ENCODE results near the gene CA10. TPM values are rescaled to one million over a fixed set of nuclear protein-coding genes. Genes with fewer than 3 reads are reported as not detected.

CA10 gene
- total and polyA plus RNA-seq, 4 donors = not detected

DNA sequence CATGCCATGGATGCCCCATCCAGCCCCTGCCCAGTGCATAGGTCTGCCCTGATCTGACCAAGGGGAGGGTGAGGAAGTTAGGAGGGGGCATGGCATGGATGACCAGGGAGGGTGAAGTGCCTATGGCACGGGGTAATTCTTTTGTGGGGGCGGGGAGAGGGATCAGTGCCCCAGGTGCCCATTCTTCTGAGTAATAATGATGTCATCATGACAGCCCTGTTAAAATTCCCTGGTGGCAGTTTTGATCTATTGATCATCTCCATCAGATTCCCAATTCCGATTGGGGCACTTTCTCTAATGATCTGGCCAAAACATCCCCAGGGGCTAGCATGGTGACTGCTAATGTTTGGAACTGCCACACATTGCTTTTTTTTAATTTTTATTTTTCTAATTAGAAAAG is 506.0 kb downstream of the CA10 start:
- ATAC-seq (ENCODE audit: low FRiP score) = no peak
- Histone ChIP-seq H3K4me3 (ENCODE audit: low read length in 2 of 2) (no peak overlapping the region), H3K4me1 (ENCODE audit: control insufficient read depth in 1 of 2, insufficient read depth in 2 of 2, low read length in 2 of 2) (no peaks in the 10 kb centered on the region), H3K36me3 (ENCODE audit: control insufficient read depth in 1 of 2, insufficient read depth in 2 of 2, low read length in 1 of 2) (no peaks in the 10 kb centered on the region), H3K27ac (ENCODE audit: low read depth in 1 of 2, low read length in 2 of 2) (no peak overlapping the region), H3K27me3 (ENCODE audit: control insufficient read depth in 1 of 2, insufficient read depth in 2 of 2, low read length in 1 of 2) (no peaks in the 10 kb centered on the region), H3K9me3 (ENCODE audit: control insufficient read depth, low read length) (no peaks in the 10 kb centered on the region)
- 86 to 88% methylated on average over 3 of the region's 3 CpGs for WGBS, 2 donors
- intact Hi-C loops (cut with DNase I) = no loop called here
- DNase-seq = no peak

DNA sequence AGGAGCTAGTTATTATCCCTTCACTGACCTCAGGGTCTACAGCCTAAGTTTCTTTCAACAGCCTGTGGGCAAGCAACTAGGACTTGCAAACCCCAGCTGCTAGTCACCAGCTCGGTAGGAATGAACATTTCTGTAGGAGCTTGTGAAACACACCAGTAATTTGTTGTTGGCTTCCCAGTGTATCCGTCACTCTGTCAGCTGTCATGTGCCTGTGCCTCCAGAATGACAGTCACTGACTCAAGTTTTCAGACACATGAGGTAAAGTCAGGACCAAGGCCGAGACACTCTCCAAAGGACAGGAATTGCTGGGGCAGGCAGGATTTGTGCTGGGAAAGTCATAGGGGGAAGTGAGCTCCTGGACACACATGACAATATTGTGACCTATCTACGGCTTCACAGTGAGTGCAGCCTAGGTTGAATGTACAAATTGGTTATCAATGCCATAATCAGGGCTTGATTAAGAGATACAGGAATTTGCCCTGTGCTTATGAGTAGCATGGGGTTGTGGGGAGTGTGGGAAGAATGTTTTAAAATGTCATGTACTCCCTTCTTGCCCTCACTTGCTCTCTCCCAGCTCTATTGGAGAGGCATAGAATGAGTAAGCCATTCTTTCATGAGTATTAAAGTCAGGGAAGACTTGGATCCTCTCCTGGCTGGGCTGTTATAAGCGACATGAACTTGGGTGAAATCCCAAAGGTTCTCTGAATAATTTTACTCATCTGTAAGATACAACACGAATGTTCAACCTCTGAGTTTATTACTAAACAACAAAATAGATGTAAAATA is 506.8 kb downstream of the CA10 start:
- WGBS, 2 donors = 70 to 73% methylated on average over 6 of the region's 6 CpGs
- intact Hi-C loops (cut with DNase I) = no loop called here
- no peak overlapping the region for H3K27ac ChIP-seq (ENCODE audit: low read depth in 1 of 2, low read length in 2 of 2)

DNA sequence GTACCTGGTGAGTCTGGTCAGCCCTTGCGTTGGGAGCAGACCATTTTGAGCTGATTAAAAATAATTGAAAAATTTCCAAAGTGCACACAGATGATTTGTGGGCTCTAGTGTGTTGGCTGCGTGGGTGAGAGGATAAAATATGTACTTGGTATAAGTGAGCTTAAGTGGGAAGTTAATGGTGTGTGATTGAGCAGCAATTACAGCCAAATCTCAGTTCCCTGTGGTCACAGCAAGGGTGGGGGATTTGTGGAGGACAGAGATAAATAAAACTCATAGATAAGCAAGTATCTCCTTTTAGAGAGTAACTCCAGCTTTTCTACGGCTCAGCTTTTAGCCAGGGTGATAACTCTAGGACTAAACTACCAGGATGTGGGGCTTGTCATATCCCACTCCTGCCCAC is 507.7 kb downstream of the CA10 start:
- H3K27ac ChIP-seq (ENCODE audit: low read depth in 1 of 2, low read length in 2 of 2) = no peak overlapping the region
- no peaks in the 10 kb centered on the region for H3K4me1 ChIP-seq (ENCODE audit: control insufficient read depth in 1 of 2, insufficient read depth in 2 of 2, low read length in 2 of 2)
- no peaks in the 10 kb centered on the region for H3K27me3 ChIP-seq (ENCODE audit: control insufficient read depth in 1 of 2, insufficient read depth in 2 of 2, low read length in 1 of 2)
- H3K36me3 ChIP-seq (ENCODE audit: control insufficient read depth in 1 of 2, insufficient read depth in 2 of 2, low read length in 1 of 2) = no peaks in the 10 kb centered on the region
- 13 to 30% methylated on average over 3 of the region's 3 CpGs for WGBS, 2 donors
- ATAC-seq (ENCODE audit: low FRiP score) (no peak), DNase-seq (no peak)
- H3K4me3 ChIP-seq (ENCODE audit: low read length in 2 of 2) = no peak overlapping the region
- intact Hi-C loops (cut with DNase I) = no loop called here
- no peaks in the 10 kb centered on the region for H3K9me3 ChIP-seq (ENCODE audit: control insufficient read depth, low read length)

More for the DNA sequence above, 506.8 kb downstream of the CA10 start:
- H3K9me3 ChIP-seq (ENCODE audit: control insufficient read depth, low read length) = no peaks in the 10 kb centered on the region
- no peaks in the 10 kb centered on the region for H3K36me3 ChIP-seq (ENCODE audit: control insufficient read depth in 1 of 2, insufficient read depth in 2 of 2, low read length in 1 of 2)
- no peak overlapping the region for H3K4me3 ChIP-seq (ENCODE audit: low read length in 2 of 2)
- no peaks in the 10 kb centered on the region for H3K27me3 ChIP-seq (ENCODE audit: control insufficient read depth in 1 of 2, insufficient read depth in 2 of 2, low read length in 1 of 2)
- H3K4me1 ChIP-seq (ENCODE audit: control insufficient read depth in 1 of 2, insufficient read depth in 2 of 2, low read length in 2 of 2) = no peaks in the 10 kb centered on the region
- ATAC-seq (ENCODE audit: low FRiP score) (no peak), DNase-seq (no peak)

DNA sequence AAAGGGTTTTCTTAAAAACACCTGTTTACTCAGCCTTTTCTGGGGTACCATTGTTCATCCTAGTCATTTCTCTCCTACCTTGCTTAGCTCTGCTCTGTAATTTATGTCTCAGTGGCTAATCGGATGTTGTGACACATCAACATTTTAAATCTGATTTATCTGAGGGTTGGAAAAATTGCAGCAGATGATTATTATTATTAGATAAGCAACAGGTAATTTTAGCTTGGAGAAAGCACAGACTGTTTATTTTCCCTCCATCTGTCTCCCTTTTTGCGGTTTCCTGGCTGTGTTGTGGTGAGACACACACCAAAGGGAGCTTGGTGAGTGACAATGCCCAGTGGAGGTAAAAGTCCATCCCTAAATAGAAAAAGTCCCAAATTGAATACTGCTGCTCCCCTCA is 508.3 kb downstream of the CA10 start:
- Histone ChIP-seq H3K36me3 (ENCODE audit: control insufficient read depth in 1 of 2, insufficient read depth in 2 of 2, low read length in 1 of 2) (no peaks in the 10 kb centered on the region), H3K4me3 (ENCODE audit: low read length in 2 of 2) (no peak overlapping the region), H3K4me1 (ENCODE audit: control insufficient read depth in 1 of 2, insufficient read depth in 2 of 2, low read length in 2 of 2) (no peaks in the 10 kb centered on the region), H3K9me3 (ENCODE audit: control insufficient read depth, low read length) (no peaks in the 10 kb centered on the region), H3K27me3 (ENCODE audit: control insufficient read depth in 1 of 2, insufficient read depth in 2 of 2, low read length in 1 of 2) (no peaks in the 10 kb centered on the region), H3K27ac (ENCODE audit: low read depth in 1 of 2, low read length in 2 of 2) (no peak overlapping the region)
- intact Hi-C loops (cut with DNase I) = no loop called here
- 17 to 24% methylated on average over 2 of the region's 2 CpGs for WGBS, 2 donors
- DNase-seq (no peak), ATAC-seq (ENCODE audit: low FRiP score) (no peak)

DNA sequence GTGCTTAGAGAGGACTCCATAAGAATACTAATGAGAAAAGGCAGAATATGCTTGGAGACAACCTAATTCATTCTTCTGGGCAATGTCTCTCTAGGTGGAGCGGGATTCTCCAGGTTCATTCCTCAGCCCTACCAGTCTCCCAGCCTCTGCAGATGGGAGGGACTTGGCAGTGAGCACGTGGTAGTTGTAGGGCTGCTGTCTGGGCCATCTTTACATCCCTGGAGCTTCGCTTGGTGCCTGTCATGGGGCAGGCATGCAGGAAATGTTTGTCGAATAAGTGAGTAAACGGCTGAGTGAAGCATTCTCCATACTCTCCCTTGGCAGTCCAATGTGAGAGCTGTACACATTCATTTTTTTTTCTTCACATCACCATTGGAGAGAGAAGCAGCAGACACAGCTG is 510.7 kb downstream of the CA10 start:
- no peaks in the 10 kb centered on the region for H3K9me3 ChIP-seq (ENCODE audit: control insufficient read depth, low read length)
- H3K36me3 ChIP-seq (ENCODE audit: control insufficient read depth in 1 of 2, insufficient read depth in 2 of 2, low read length in 1 of 2) = no peaks in the 10 kb centered on the region
- H3K27me3 ChIP-seq (ENCODE audit: control insufficient read depth in 1 of 2, insufficient read depth in 2 of 2, low read length in 1 of 2) = no peaks in the 10 kb centered on the region
- no peak overlapping the region for H3K27ac ChIP-seq (ENCODE audit: low read depth in 1 of 2, low read length in 2 of 2)
- intact Hi-C loops (cut with DNase I) = no loop called here
- WGBS, 2 donors = 45 to 52% methylated on average over 5 of the region's 5 CpGs
- H3K4me1 ChIP-seq (ENCODE audit: control insufficient read depth in 1 of 2, insufficient read depth in 2 of 2, low read length in 2 of 2) = no peaks in the 10 kb centered on the region
- no peak overlapping the region for H3K4me3 ChIP-seq (ENCODE audit: low read length in 2 of 2)
- DNase-seq (no peak), ATAC-seq (ENCODE audit: low FRiP score) (no peak)

DNA sequence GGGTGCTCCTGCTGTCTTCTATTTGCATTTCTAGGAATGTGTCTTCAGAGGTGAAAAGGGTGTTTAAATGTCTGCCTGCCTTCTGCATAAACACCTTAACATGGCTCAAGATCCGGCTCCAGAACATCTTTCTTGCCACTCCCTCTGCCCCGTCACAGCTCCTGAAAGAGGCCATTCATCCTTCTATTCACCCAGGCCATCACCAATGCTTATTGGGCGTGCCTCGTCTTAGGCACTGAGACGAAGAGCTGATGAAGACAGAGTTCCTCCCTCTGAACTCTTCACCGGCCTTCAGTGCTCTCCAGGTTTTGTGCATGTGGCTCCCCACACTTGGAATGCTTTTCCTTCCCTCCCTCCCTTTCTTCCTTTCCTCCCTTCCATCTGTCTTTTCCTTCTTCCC is 511.4 kb downstream of the CA10 start:
- WGBS, 2 donors = 64 to 70% methylated on average over 6 of the region's 6 CpGs

DNA sequence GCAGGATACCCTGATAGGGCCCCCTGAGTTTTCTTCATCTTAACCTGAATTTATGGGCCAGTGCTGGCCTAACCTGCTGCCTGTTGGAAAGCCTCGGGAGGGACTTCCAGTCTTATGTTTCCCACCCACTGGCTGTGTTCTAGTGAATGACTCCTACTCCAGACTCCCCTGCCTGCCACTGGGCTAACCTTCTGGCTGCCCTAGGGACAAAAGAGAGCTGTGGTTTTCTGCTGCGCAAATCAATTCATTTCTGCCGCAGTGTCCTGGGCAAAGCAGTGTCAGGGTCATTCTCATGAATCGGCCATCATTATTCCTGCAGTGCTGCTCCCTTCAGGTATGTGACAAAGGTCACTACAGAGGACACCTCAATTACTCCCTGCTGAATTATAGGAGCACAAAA is 512.0 kb downstream of the CA10 start:
- ATAC-seq (ENCODE audit: low FRiP score) (no peak), DNase-seq (no peak)
- Histone ChIP-seq H3K36me3 (ENCODE audit: control insufficient read depth in 1 of 2, insufficient read depth in 2 of 2, low read length in 1 of 2) (no peaks in the 10 kb centered on the region), H3K27ac (ENCODE audit: low read depth in 1 of 2, low read length in 2 of 2) (no peak overlapping the region), H3K9me3 (ENCODE audit: control insufficient read depth, low read length) (no peaks in the 10 kb centered on the region), H3K4me3 (ENCODE audit: low read length in 2 of 2) (no peak overlapping the region), H3K4me1 (ENCODE audit: control insufficient read depth in 1 of 2, insufficient read depth in 2 of 2, low read length in 2 of 2) (no peaks in the 10 kb centered on the region), H3K27me3 (ENCODE audit: control insufficient read depth in 1 of 2, insufficient read depth in 2 of 2, low read length in 1 of 2) (no peaks in the 10 kb centered on the region)
- WGBS, 2 donors = 78 to 81% methylated on average over 4 of the region's 4 CpGs
- intact Hi-C loops (cut with DNase I) = no loop called here

More for the DNA sequence above, 511.4 kb downstream of the CA10 start:
- Histone ChIP-seq H3K4me1 (ENCODE audit: control insufficient read depth in 1 of 2, insufficient read depth in 2 of 2, low read length in 2 of 2) (no peaks in the 10 kb centered on the region), H3K27me3 (ENCODE audit: control insufficient read depth in 1 of 2, insufficient read depth in 2 of 2, low read length in 1 of 2) (no peaks in the 10 kb centered on the region), H3K4me3 (ENCODE audit: low read length in 2 of 2) (no peak overlapping the region), H3K36me3 (ENCODE audit: control insufficient read depth in 1 of 2, insufficient read depth in 2 of 2, low read length in 1 of 2) (no peaks in the 10 kb centered on the region), H3K27ac (ENCODE audit: low read depth in 1 of 2, low read length in 2 of 2) (no peak overlapping the region), H3K9me3 (ENCODE audit: control insufficient read depth, low read length) (no peaks in the 10 kb centered on the region)
- no peak for DNase-seq
- no peak for ATAC-seq (ENCODE audit: low FRiP score)
- intact Hi-C loops (cut with DNase I) = no loop called here

DNA sequence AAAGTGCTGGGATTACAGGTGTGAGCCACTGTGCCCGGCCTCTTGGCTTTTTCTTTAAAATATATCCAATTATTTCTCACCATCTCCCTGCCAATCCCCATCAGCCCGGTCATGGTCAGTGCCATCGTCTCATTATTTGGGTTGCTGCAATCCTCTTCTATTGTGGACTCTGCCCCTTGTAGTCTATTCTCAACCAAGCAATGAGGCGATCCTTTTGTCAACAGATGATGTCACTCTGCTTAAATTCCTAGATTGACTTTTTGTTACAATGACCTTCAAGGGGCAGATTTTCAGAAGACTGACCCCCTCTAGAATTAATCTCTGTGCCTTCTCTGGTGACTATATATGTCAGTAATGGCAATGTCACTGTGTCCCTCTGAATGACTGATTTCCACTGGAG is 513.5 kb downstream of the CA10 start:
- Histone ChIP-seq H3K27ac (ENCODE audit: low read depth in 1 of 2, low read length in 2 of 2) (no peak overlapping the region), H3K4me1 (ENCODE audit: control insufficient read depth in 1 of 2, insufficient read depth in 2 of 2, low read length in 2 of 2) (no peaks in the 10 kb centered on the region), H3K27me3 (ENCODE audit: control insufficient read depth in 1 of 2, insufficient read depth in 2 of 2, low read length in 1 of 2) (no peaks in the 10 kb centered on the region), H3K4me3 (ENCODE audit: low read length in 2 of 2) (no peak overlapping the region), H3K36me3 (ENCODE audit: control insufficient read depth in 1 of 2, insufficient read depth in 2 of 2, low read length in 1 of 2) (no peaks in the 10 kb centered on the region), H3K9me3 (ENCODE audit: control insufficient read depth, low read length) (no peaks in the 10 kb centered on the region)
- intact Hi-C loops (cut with DNase I) = no loop called here
- ATAC-seq (ENCODE audit: low FRiP score) (no peak), DNase-seq (no peak)
- WGBS, 2 donors = 82 to 86% methylated on average over 4 of the region's 4 CpGs

DNA sequence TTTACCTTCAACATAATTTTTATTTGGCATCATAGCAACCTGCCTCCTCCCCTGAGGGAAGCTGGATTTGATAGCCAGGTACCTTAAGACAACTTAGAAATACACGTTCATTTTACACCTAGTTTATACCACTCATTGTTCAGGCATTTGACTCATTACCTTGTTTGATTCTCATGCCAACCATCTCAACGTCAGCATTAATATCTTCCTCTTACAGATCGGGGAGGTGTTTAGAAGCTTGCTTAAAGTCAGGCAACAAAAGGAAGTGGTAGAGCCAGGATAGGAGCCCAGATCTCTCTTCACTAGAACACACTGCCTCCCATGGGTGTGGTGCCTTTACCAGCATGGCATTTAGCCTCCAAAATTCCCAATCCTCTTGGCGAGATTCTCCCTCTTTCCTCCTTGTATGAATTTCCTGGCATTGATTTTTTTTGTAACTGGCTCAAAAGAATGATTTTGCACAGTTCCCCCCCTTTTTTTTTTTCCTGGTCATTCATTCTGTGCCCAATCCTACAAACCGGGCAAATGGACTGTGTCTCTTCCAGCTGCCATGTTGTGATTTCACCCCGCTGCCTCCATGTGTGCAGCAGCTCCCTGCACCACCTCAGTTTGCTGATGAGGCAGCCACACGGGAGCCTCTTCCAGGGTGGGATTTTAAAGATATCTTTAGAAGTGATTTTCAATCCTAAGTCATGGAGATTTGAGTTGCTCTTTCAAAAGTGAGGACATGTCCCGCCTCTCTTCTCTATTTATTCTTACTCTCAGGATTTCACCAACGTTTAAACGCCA is 514.6 kb downstream of the CA10 start:
- no peak overlapping the region for H3K27ac ChIP-seq (ENCODE audit: low read depth in 1 of 2, low read length in 2 of 2)
- ATAC-seq (ENCODE audit: low FRiP score) = no peak
- H3K4me1 ChIP-seq (ENCODE audit: control insufficient read depth in 1 of 2, insufficient read depth in 2 of 2, low read length in 2 of 2) = no peaks in the 10 kb centered on the region
- H3K4me3 ChIP-seq (ENCODE audit: low read length in 2 of 2) = no peak overlapping the region
- H3K27me3 ChIP-seq (ENCODE audit: control insufficient read depth in 1 of 2, insufficient read depth in 2 of 2, low read length in 1 of 2) = peaks cover 0 to 2% of the 10 kb centered on the region in 2 donors
- no peaks in the 10 kb centered on the region for H3K36me3 ChIP-seq (ENCODE audit: control insufficient read depth in 1 of 2, insufficient read depth in 2 of 2, low read length in 1 of 2)
- no peaks in the 10 kb centered on the region for H3K9me3 ChIP-seq (ENCODE audit: control insufficient read depth, low read length)
- intact Hi-C loops (cut with DNase I) = no loop called here
- no peak for DNase-seq
- 72 to 76% methylated on average over 10 of the region's 10 CpGs for WGBS, 2 donors
